HG03378 (cell line): ENCODE results near the gene MMP25.
"Not testable (repeated sequence)": the region's sequence is repeated elsewhere in the genome, so short reads cannot be mapped to it uniquely, and the experiment has no call there.

Source experiments
- ATAC-seq: cut with Tn5 transposase; IDR thresholded peaks from one replicate; pipeline ENCODE4 v1.9.1; 2021; ENCODE audit warnings: mild to moderate bottlenecking, moderate library complexity; ENCODE audit not compliant: unreplicated experiment

Gene MMP25

GRCh38 chr16:3053330-3053710 is 7.0 kb downstream of the MMP25 start:
- not testable (repeated sequence) for ATAC-seq

- no peak for ATAC-seq
These were observed 8.8 kb downstream of the MMP25 start for GRCh38 chr16:3054965-3055733.

DNA sequence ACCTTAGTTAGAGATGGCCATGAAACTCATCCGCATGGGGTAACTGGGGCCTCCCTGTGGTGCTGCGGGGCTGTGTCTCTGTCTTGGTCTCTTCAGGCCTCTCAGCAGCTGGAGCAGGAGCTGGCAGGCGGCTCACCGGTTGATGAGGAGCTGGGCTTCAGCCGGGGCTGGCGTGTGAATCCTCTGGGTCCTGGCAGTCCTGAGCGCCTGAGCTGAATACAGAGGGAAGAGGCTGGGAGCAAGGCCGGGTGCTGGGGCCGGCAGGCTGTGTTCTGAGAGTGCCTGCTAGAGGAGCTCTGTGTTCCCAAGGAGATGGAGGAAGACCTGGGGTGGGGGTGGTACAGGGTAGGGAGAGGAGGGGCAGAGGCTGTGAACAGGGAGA is 9.4 kb downstream of the MMP25 start:
- ATAC-seq: not testable (repeated sequence)

DNA sequence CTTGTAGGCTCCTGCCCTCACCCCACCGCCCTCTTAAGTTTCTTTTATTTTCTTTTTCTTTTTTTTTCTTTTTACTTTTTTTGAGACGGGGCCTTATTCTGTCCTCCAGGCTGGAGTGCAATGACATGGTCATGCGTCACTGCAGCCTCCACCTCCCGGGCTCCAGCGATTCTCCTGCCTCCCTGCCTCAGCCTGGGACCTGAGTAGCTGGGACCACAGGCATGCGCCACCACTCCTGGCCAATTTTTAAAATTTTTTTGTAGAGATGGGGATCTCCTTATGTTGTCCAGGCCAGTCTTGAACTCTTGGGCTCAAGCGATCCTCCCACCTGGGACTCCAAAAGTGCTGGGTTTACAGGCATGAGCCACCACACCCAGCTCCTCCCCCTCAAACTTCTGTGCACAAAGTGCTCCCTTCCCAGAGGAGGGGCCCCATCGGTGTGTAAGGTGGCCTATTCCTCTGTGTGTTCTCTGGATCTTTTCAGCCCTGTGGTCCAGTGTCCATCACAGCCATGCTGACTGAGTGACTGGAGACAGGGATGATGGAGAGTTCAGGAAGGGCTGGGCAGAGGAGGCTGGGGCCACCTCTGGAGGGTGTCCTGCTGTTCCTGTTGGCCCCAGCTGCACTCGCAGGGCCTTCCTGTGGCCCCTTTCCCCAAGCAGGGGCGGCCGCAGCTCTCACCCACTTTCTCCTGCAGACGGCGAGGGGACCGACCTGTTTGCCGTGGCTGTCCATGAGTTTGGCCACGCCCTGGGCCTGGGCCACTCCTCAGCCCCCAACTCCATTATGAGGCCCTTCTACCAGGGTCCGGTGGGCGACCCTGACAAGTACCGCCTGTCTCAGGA is 10.2 kb downstream of the MMP25 start:
- no peak for ATAC-seq

DNA sequence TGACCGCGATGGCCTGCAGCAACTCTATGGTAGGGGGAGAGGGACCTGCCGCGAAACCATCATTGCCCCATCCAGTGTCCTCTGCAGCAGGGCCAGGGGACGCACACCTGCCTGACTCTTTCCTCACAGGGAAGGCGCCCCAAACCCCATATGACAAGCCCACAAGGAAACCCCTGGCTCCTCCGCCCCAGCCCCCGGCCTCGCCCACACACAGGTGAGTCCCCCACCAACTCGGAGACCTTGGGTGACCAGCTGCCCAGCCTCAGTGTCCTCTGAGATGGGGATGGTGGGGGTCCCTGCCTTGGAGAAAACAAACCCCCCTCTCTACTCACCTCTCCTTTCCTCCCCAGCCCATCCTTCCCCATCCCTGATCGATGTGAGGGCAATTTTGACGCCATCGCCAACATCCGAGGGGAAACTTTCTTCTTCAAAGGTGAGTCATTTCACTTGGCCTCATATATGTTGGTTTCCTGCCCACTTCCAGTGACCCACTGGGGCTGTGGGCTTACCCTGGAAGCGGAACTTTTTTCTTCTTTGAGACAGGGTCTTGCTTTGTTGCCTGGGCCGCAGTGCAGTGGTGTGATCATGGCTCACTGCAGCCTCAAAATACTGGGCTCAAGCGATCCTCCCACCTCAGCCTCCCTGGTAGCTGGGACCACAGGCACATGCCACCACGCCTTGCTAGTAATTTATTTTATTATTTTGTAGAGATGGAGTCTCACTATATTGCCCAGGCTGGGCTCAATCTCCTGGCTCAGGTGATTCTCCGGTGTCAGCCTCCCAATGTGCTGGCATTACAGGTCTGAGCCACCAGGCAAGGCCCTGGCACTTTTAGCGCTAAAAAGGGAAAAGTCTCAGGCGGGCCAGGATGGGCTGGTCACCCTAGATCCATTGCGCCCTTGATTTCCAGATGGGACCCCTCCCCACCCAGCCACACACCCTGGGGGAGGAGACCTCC is 11.1 kb downstream of the MMP25 start:
- no peak for ATAC-seq

GRCh38 chr16:3058139-3059030 is 12.0 kb downstream of the MMP25 start:
- no peak for ATAC-seq

DNA sequence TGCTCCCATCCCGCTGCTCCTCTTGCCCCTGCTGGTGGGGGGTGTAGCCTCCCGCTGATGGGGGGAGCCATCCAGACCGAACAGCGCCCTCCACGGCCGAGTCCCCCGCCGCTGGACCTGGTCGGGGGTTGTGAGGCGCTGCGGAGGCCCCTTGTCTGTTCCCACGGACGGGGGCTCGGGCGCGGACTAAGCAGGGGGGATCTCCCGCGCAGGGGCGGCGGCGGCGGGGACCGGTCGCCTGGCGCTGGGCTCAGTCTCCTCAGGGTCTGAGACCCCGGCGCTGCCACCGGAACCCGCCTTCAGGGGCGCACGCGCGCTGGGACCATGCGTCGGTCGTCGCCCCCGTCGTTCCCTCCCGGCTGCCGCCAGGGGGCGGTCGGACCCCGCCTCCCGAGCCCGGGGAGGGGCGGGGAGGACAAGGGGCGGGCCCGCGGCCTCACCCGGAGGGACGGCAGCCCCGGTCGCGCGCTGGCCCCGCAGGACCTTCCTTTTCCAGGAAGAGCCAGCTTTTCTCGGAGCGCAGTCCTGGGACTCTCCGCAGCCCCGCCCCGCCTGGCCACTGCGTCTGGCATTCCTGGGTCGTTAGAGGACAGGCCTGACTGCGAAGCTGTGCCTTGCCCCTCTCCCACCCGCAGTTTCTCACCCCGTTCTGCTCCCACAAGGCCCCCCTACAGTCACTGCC is 12.8 kb downstream of the MMP25 start:
- ATAC-seq: no peak

GRCh38 chr16:3059723-3060242 is 13.4 kb downstream of the MMP25 start:
- no peak for ATAC-seq

- no peak for ATAC-seq
These were observed 14.2 kb downstream of the MMP25 start for GRCh38 chr16:3060339-3061127.

- no peak for ATAC-seq
These were observed 16.2 kb downstream of the MMP25 start for GRCh38 chr16:3062553-3062952.

DNA sequence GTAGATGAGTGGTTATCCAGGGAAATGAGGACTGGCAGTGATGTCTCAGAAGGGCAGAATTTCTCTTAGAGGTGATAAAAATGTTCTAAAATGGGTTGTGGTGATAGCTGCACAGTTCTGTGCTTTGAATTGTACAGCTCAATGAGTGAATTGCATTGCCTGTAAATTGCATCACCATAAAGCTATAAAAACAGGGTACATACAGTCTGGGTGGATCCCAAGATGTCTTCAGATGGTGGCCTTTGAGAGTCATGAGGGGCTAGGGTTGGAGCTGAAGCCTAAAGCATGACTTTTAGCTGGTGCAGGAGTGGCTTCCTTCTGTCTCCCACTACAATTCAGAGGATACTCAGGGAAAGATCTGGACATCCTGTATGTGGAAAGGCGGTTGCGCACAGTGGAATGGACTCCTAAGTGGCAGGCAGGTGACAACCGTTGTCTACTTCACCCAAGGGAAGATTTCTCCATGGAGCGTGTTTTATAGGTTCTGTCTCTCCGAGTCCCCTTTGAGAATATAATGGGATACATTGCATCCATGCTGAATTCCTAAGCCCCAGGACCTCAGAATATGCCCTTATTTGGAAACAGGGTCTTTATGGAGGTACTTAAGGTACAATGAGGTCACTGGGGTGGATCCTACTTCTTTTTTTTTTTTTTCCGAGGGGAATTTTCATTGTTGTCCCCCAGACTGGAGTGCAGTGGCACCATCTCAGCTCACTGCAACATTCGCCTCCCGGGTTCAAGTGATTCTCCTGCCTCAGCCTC is 17.4 kb downstream of the MMP25 start:
- no peak for ATAC-seq

DNA sequence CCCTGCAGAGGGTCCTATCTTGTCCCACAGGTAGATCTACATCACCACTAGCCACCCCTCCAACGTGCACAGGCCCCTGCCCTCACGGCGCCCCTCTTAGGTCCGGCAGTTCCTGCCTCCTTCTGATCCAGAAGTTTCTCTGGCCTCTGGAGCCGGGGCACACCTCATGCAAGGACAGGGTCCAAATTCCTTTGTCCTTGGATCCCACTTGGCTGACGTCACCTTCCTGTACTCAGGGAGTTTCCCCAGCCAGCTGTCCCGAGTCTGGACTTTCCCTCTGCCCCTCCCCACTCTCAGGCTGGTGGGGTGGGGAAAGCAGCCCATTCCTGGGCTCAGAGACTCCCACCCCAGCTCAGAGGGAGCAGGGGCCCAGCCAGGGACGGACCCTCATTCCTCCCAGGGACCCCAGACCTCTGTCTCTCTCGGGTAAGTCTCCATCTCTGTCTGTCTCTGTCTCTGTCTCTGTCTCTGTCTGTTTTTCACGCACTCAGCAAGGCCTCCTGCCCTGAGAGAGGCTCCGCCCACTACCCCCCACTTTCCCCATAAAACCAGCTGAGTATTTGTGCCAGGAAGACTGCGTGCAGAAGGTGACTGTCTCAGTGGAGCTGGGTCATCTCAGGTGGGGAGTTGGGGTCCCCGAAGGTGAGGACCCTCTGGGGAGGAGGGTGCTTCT is 18.8 kb downstream of the MMP25 start, which contains the start of gene IL32:
TSS of gene IL32 (plus strand) at position 572 of the 673 bp plus-strand sequence. CDS start 172 bp downstream, outside the sequence.
- ATAC-seq: no peak

DNA sequence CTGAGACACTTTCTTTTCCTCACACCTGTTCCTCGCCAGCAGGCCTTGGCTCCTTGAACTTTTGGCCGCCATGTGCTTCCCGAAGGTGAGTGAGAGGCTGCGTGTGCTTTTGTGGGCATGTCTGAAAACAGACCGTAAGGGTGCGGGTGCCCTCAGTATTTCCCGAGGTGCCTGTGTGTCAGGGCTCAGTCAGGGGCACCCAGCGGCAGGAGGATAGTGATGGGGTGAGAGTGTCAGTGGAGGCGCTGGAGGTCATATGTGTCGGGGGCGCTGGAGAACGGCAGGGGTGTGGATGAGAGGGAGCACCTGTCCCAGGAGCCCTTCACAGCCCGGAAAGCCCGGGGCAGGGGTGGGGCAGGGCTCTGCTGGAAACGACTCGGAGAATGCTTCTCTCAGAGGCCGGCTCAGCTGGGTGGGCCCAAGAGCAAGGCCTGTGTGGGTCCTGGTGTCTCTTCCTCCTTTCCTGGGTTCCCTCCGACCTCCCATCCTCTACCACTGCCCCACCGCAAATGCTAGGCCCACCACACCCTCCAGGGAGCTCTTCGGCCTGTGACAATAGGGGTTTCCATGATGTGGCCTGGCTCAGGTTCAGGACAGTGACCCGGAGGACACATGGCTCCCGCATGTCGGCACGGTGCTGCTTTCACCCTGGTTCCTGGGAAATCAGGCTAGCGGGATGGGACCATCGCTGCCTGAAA is 19.5 kb downstream of the MMP25 start:
- no peak for ATAC-seq

GRCh38 chr16:3066440-3066748 is 20.0 kb downstream of the MMP25 start:
- ATAC-seq: no peak

DNA sequence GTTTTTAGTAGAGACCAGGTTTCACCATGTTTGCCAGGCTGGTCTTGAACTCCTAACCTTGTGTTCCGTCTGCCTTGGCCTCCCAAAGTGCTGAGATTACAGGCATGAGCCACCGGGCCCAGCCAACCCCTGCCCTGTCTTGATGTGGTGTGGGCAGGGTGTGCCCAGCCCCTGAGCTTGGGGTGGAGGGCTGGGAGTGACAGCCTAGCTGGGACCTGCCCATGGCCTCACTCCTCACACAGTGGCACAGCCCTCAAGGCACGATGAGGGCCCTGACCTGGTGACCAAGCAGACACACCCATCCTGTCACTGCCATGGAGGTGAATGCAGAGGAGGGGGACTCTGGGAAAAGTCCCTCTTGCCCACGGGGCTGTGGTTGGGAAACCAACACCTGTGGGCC is 22.1 kb downstream of the MMP25 start:
- no peak for ATAC-seq

- not testable (repeated sequence) for ATAC-seq
These were observed 22.8 kb downstream of the MMP25 start for GRCh38 chr16:3069146-3069545.
